GM18867 (cell line): ENCODE measurements around the gene RBBP9.
"Not testable (repeated sequence)": the region's sequence is repeated elsewhere in the genome, so short reads cannot be mapped to it uniquely, and the experiment has no call there.

Source experiments
- ATAC-seq: cut with Tn5 transposase; IDR thresholded peaks from one replicate; pipeline ENCODE4 v1.9.1; 2021; ENCODE audit warnings: mild to moderate bottlenecking, moderate library complexity; ENCODE audit not compliant: unreplicated experiment

Gene RBBP9

GRCh38 chr20:18506744-18507143, 9.7 kb upstream of the RBBP9 start:
- no peak for ATAC-seq

GRCh38 chr20:18504479-18505060, 7.5 kb upstream of the RBBP9 start:
- ATAC-seq, result no peak

- ATAC-seq, result not testable (repeated sequence)
These were observed 4.6 kb upstream of the RBBP9 start for GRCh38 chr20:18501672-18502071.

- no peak for ATAC-seq
These were observed 578 bp upstream of the RBBP9 start for GRCh38 chr20:18497603-18498002.

GRCh38 chr20:18496042-18496441, 983 bp downstream of the RBBP9 start:
- no peak for ATAC-seq

- no peak for ATAC-seq
These were observed 8.7 kb downstream of the RBBP9 start for GRCh38 chr20:18488301-18488700.

- ATAC-seq, result no peak
These were observed 15.4 kb downstream of the RBBP9 start for GRCh38 chr20:18481596-18481995.

GRCh38 chr20:18477821-18478220, 19.2 kb downstream of the RBBP9 start:
- no peak for ATAC-seq

GRCh38 chr20:18477218-18477617, 19.8 kb downstream of the RBBP9 start:
- ATAC-seq, result no peak

GRCh38 chr20:18466894-18467730, 29.9 kb downstream of the RBBP9 start, which contains the start of the genes DZANK1 and POLR3F:
Gene DZANK1, minus strand, starts transcription at chr20:18467030. Its CDS starts 1,672 bp downstream, at chr20:18465358.
Gene POLR3F, plus strand, starts transcription at chr20:18467390. Its CDS starts 117 bp downstream, at chr20:18467507.
- ATAC-seq, result peak; percentile 98

GRCh38 chr20:18466574-18466893, 30.5 kb downstream of the RBBP9 start:
- ATAC-seq, result peak; percentile 26

- no peak for ATAC-seq
These were observed 31.4 kb downstream of the RBBP9 start for GRCh38 chr20:18465536-18466200.

GRCh38 chr20:18456600-18456999, 40.4 kb downstream of the RBBP9 start:
- no peak for ATAC-seq

- no peak for ATAC-seq
These were observed 53.1 kb downstream of the RBBP9 start for GRCh38 chr20:18443886-18444285.

GRCh38 chr20:18440403-18440802, 56.6 kb downstream of the RBBP9 start:
- ATAC-seq, result no peak

- ATAC-seq, result no peak
These were observed 60.2 kb downstream of the RBBP9 start for GRCh38 chr20:18436847-18437246.
